IMR-90 (cell line): ENCODE measurements around the gene PCID2. TPM values are rescaled to one million over a fixed set of nuclear protein-coding genes. Genes with fewer than 3 reads are reported as not detected.

Experiments used
- ATAC-seq: fragments of 200-7000 bp; cut with Tn5 transposase; 2 replicates; pipeline ENCODE4 v1.9.1; 2020; ENCODE audit warnings: low read depth, mild to moderate bottlenecking, moderate library complexity
- BruUV-seq: library from RNA; stranded (reverse); fragments of 400-500 nt; replicated peaks from 2 replicates; lab custom pipeline; 2021; lab: Mats Ljungman, UMichigan
- CTCF ChIA-PET: fragments of 300-600 bp; formaldehyde crosslinking; extraction: SDS; loops from one replicate; lab custom pipeline; 2021; ENCODE audit warnings: antibody characterized with exemption; lab: Yijun Ruan, JAX
- POLR2A ChIA-PET: fragments of 300-600 bp; sonication (Branson Sonifier 250); formaldehyde crosslinking; loops from one replicate; lab custom pipeline; 2022; ENCODE audit warnings: antibody characterized with exemption; ENCODE audit not compliant: unreplicated experiment; lab: Charles Lee
- DNase-seq: peaks from one replicate; pipeline ENCODE4 v3.0.0; 2013
- H2AFZ ChIP-seq: replicated peaks from 2 replicates; pipeline ENCODE3; 2013; ENCODE audit warnings: low read length, mild to moderate bottlenecking; ENCODE audit not compliant: poor library complexity
- H2AK5ac ChIP-seq: 2 replicates; pipeline ENCODE4 v1.6.1; 2013; ENCODE audit warnings: low read depth, low read length, inconsistent platforms
- H2AK9ac ChIP-seq: replicated peaks from 2 replicates; pipeline ENCODE3; 2013; ENCODE audit warnings: mild to moderate bottlenecking, low read depth, low read length, moderate library complexity; ENCODE audit not compliant: poor library complexity
- H2BK120ac ChIP-seq: 2 replicates; pipeline ENCODE4 v1.6.1; 2013; ENCODE audit warnings: low read depth, low read length, inconsistent platforms
- H2BK15ac ChIP-seq: 3 replicates; pipeline ENCODE4 v1.6.1; 2013; ENCODE audit warnings: low read depth, low read length, inconsistent platforms
- H2BK20ac ChIP-seq: 2 replicates; pipeline ENCODE4 v1.6.1; 2013; ENCODE audit warnings: low read depth, mild to moderate bottlenecking, inconsistent platforms, low read length, moderate library complexity
- H2BK5ac ChIP-seq: 2 replicates; pipeline ENCODE4 v1.6.1; 2013; ENCODE audit warnings: mild to moderate bottlenecking, low read depth, low read length, inconsistent platforms; ENCODE audit not compliant: poor library complexity, severe bottlenecking
- H3K14ac ChIP-seq: replicated peaks from 2 replicates; pipeline ENCODE4 v1.6.1; 2013; ENCODE audit warnings: low read depth, low read length, inconsistent platforms
- H3K18ac ChIP-seq: 2 replicates; pipeline ENCODE4 v1.6.1; 2013; ENCODE audit warnings: low read depth, low read length, control low read depth
- H3K23ac ChIP-seq: 2 replicates; pipeline ENCODE4 v1.6.1; 2013; ENCODE audit warnings: low read depth, low read length, inconsistent platforms
- H3K27ac ChIP-seq: 2 replicates; pipeline ENCODE4 v1.5.1; 2013; ENCODE audit warnings: mild to moderate bottlenecking, control low read depth, low read length; ENCODE audit not compliant: insufficient read depth
- H3K27me3 ChIP-seq: 2 replicates; pipeline ENCODE4 v1.6.1; 2013; ENCODE audit warnings: low read length; ENCODE audit not compliant: control insufficient read depth, insufficient read depth
- H3K36me3 ChIP-seq: 2 replicates; pipeline ENCODE4 v1.6.1; 2013; ENCODE audit warnings: low read length, mixed read lengths; ENCODE audit not compliant: control insufficient read depth, insufficient read depth
- H3K4ac ChIP-seq: 2 replicates; pipeline ENCODE4 v1.6.1; 2013; ENCODE audit warnings: low read depth, low read length, inconsistent platforms
- H3K4me1 ChIP-seq: 2 replicates; pipeline ENCODE4 v1.6.1; 2013; ENCODE audit warnings: low read length, mixed read lengths; ENCODE audit not compliant: control insufficient read depth, insufficient read depth
- H3K4me2 ChIP-seq: 2 replicates; pipeline ENCODE4 v1.6.1; 2013; ENCODE audit warnings: low read depth, mild to moderate bottlenecking, control low read depth, low read length, moderate library complexity
- H3K4me3 ChIP-seq: 2 replicates; pipeline ENCODE4 v1.5.1; 2013; ENCODE audit warnings: low read depth, mild to moderate bottlenecking, control low read depth, low read length, moderate library complexity; ENCODE audit not compliant: insufficient read depth
- H3K56ac ChIP-seq: 2 replicates; pipeline ENCODE4 v1.6.1; 2013; ENCODE audit warnings: low read length, inconsistent platforms; ENCODE audit not compliant: insufficient read depth; ENCODE audit errors: extremely low read depth
- H3K79me1 ChIP-seq, 2 experiments: 2 replicates each; pipeline ENCODE4 v1.6.1; 2013; ENCODE audit warnings: low read length in 2 of 2, inconsistent platforms in 1 of 2, low read depth in 1 of 2
- H3K9ac ChIP-seq: 2 replicates; pipeline ENCODE4 v1.6.1; 2013; ENCODE audit warnings: low read depth, low read length, control low read depth
- H3K9me1 ChIP-seq: 2 replicates; pipeline ENCODE4 v1.6.1; 2013; ENCODE audit warnings: low read length, inconsistent platforms; ENCODE audit not compliant: insufficient read depth
- H3K9me3 ChIP-seq: 2 replicates; pipeline ENCODE4 v1.6.1; 2013; ENCODE audit warnings: low read length; ENCODE audit not compliant: control insufficient read depth, insufficient read depth
- H4K20me1 ChIP-seq: 2 replicates; pipeline ENCODE4 v1.6.1; 2013; ENCODE audit warnings: low read length, inconsistent platforms; ENCODE audit not compliant: insufficient read depth
- H4K5ac ChIP-seq: 2 replicates; pipeline ENCODE4 v1.6.1; 2013; ENCODE audit warnings: mild to moderate bottlenecking, low read depth, low read length, control low read depth
- H4K8ac ChIP-seq, 2 experiments: 2 replicates each; pipeline ENCODE4 v1.6.1; 2013; ENCODE audit warnings: low read depth in 2 of 2, low read length in 2 of 2, control low read depth in 1 of 2, inconsistent platforms in 1 of 2
- H4K91ac ChIP-seq: 2 replicates; pipeline ENCODE4 v1.6.1; 2013; ENCODE audit warnings: low read depth, low read length, inconsistent platforms; ENCODE audit not compliant: insufficient read depth
- BHLHE40 ChIP-seq: fragments of 150-350 bp; IDR thresholded peaks from 2 replicates; pipeline ENCODE4 v1.6.1; 2016; ENCODE audit warnings: mild to moderate bottlenecking, low read depth, low read length
- CEBPB ChIP-seq: IDR thresholded peaks from 2 replicates; pipeline ENCODE4 v1.6.1; 2012; ENCODE audit warnings: low read depth, low read length, improper control_type of control experiment
- FOS ChIP-seq: fragments of 150-350 bp; IDR thresholded peaks from 2 replicates; pipeline ENCODE4 v1.6.1; 2016; ENCODE audit warnings: low read depth, low read length
- MAFK ChIP-seq: IDR thresholded peaks from 2 replicates; pipeline ENCODE4 v1.6.1; 2012; ENCODE audit warnings: low read depth, low read length, improper control_type of control experiment
- MAZ ChIP-seq: IDR thresholded peaks from 2 replicates; pipeline ENCODE4 v1.6.1; 2012; ENCODE audit warnings: low read depth, mild to moderate bottlenecking, low read length, improper control_type of control experiment, moderate library complexity, borderline replicate concordance
- MXI1 ChIP-seq: IDR thresholded peaks from 2 replicates; pipeline ENCODE4 v1.6.1; 2012; ENCODE audit warnings: low read depth, mild to moderate bottlenecking, low read length, moderate library complexity, borderline replicate concordance
- NFE2L2 ChIP-seq: fragments of 150-350 bp; IDR thresholded peaks from 2 replicates; pipeline ENCODE4 v1.6.1; 2016; ENCODE audit warnings: low read depth, mild to moderate bottlenecking, low read length
- POLR2A ChIP-seq: IDR thresholded peaks from 2 replicates; pipeline ENCODE4 v1.6.1; 2012; ENCODE audit warnings: mild to moderate bottlenecking, low read depth, low read length
- RAD21 ChIP-seq: IDR thresholded peaks from 2 replicates; pipeline ENCODE4 v1.6.1; 2012; ENCODE audit warnings: low read length, improper control_type of control experiment
- RCOR1 ChIP-seq: IDR thresholded peaks from 2 replicates; pipeline ENCODE4 v1.6.1; 2012; ENCODE audit warnings: mild to moderate bottlenecking, low read length, improper control_type of control experiment; ENCODE audit not compliant: insufficient replicate concordance
- RFX5 ChIP-seq: IDR thresholded peaks from 2 replicates; pipeline ENCODE4 v1.8.0; 2012; ENCODE audit warnings: low read depth, mild to moderate bottlenecking, low read length, moderate library complexity
- SMC3 ChIP-seq: fragments of 150-350 bp; IDR thresholded peaks from 2 replicates; pipeline ENCODE4 v1.6.1; 2016; ENCODE audit warnings: low read depth, mild to moderate bottlenecking, antibody characterized with exemption, low read length, moderate library complexity
- WGBS, 2 experiments: methylation state at CpG; one replicate each; pipeline versions ENCODE4 v1.1.5 to v1.1.7; 2013; ENCODE audit warnings: missing lambda C conversion rate in 2 of 2; ENCODE audit not compliant: insufficient read length in 1 of 2; ENCODE audit errors: extremely low coverage in 2 of 2; 5-methylcytosine and 5-hydroxymethylcytosine counted together
- dilution Hi-C: fragments of 300-500 bp; cut with HindIII; formaldehyde crosslinking; loops from one replicate; pipeline ENCODE4 v1.14.3; 2018; ENCODE audit warnings: low sequenced_read_pairs; ENCODE audit not compliant: unreplicated experiment
- in situ Hi-C: fragments of 300-500 bp; cut with MboI; formaldehyde crosslinking; loops from 3 replicates; pipeline ENCODE4 v1.14.3; 2019; ENCODE audit warnings: low sequenced_read_pairs, inconsistent platforms, mixed read lengths
- intact Hi-C: fragments of 100-400 bp; cut with micrococcal nuclease; formaldehyde crosslinking; loops from 2 replicates; pipeline ENCODE4 v1.10.0; 2022
- polyA plus RNA-seq, 3 experiments: library from polyadenylated mRNA; depleted of rRNA; stranded (reverse); fragments of >200 nt; gene quantifications; 2 replicates each; pipeline ENCODE4 v1.2.3, GENCODE V29; 2012; ENCODE audit warnings: low replicate concordance in 1 of 3
- total RNA-seq: library from RNA; depleted of rRNA; stranded (reverse); fragments of >200 nt; gene quantifications from 2 replicates; pipeline ENCODE4 v1.2.3, GENCODE V29; 2012
- TF ChIP-seq, protein P1 (sequence below): conservative IDR thresholded peaks from 2 replicates; pipeline ENCODE4 v1.5.1; 2012; ENCODE audit warnings: mild to moderate bottlenecking, low read depth, low read length, improper control_type of control experiment
- TF ChIP-seq, protein P2 (sequence below): fragments of 150-350 bp; IDR thresholded peaks from 2 replicates; pipeline ENCODE4 v1.6.1; 2017; ENCODE audit warnings: mild to moderate bottlenecking, antibody characterized with exemption, low read length, low read depth
- TF ChIP-seq, protein P3 (sequence below): fragments of 150-350 bp; IDR thresholded peaks from 2 replicates; pipeline ENCODE4 v1.6.1; 2016; ENCODE audit warnings: low read depth, mild to moderate bottlenecking, low read length, moderate library complexity, borderline replicate concordance

Gene PCID2
- total and polyA plus RNA-seq, 2 of the 4 experiments (the other 2 are of a cell fraction), result 83.5 to 90.9 TPM

DNA sequence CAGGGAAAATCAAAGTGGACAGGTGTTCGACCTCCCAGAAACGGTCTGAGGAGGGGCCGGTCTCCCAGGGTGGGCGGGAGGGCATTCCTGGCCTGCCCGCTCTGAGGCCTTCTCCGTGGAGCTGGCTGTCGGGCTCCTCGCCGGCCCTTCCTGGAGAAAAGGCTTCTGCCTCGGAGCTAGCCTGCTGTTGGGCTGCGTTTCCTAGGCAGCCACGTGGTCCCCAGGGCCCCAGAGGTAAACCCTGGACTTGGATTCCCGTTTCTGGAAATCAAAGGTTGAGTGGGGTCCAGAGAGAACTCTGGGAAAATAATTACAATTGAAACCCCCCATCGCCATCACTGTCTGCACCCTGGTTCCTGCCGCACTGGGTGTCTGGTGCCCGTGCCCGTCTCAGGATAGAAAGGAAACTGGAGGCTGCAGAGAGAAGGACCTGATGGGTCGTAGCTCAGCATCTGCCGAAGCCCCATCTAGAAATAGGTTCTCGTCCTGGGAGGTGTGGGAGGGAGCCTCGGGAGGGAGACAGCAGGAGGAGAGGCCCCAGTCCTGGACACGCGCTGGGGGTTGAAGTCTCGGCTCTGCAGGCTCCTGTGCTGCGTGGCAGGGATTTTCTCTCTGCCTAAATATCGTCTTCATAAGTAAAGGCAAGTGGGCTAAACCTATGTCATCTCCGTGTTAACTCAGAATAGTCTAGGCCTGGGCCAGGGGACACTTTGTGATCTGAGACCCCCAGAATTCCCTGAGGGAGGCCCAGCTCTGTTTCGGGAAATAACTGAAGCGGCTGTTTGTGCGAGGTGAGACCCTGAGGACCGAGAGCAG, 57.7 kb downstream of the PCID2 start:
- BruUV-seq, result no TSS peak
- H3K4me3 ChIP-seq, result no peak overlapping the region
- no peak overlapping the region for H3K23ac ChIP-seq
- intact Hi-C loops, result no loop called here
- WGBS, 2 experiments, result 94% methylated on average over 17 of the region's 31 CpGs; no CpG with 5 or more reads in 1 of the 2 experiments
- no peaks in the 10 kb centered on the region for H3K79me1 ChIP-seq
- H2BK120ac ChIP-seq, result no peak overlapping the region
- no peak overlapping the region for H2BK5ac ChIP-seq
- no peak overlapping the region for H4K8ac ChIP-seq
- no peak overlapping the region for H2AK9ac ChIP-seq
- no peak overlapping the region for H2BK15ac ChIP-seq
- no peak overlapping the region for H4K91ac ChIP-seq
- no peak overlapping the region for H3K4me2 ChIP-seq
- H3K27ac ChIP-seq, result no peak overlapping the region
- no peak overlapping the region for H4K5ac ChIP-seq
- H2BK20ac ChIP-seq, result no peak overlapping the region
- H3K56ac ChIP-seq, result no peak overlapping the region
- no peak overlapping the region for H3K14ac ChIP-seq
- H4K20me1 ChIP-seq, result no peaks in the 10 kb centered on the region
- no peak for DNase-seq
- in situ Hi-C loops, result no loop called here
- TF ChIP-seq CEBPB (no peak), RCOR1 (no peak), BHLHE40 (no peak), FOS (no peak), MAZ (no peak), RAD21 (no peak), MXI1 (no peak), NFE2L2 (no peak), RFX5 (no peak), POLR2A (no peak), MAFK (no peak), SMC3 (no peak)
- TF ChIP-seq, protein P1, sequence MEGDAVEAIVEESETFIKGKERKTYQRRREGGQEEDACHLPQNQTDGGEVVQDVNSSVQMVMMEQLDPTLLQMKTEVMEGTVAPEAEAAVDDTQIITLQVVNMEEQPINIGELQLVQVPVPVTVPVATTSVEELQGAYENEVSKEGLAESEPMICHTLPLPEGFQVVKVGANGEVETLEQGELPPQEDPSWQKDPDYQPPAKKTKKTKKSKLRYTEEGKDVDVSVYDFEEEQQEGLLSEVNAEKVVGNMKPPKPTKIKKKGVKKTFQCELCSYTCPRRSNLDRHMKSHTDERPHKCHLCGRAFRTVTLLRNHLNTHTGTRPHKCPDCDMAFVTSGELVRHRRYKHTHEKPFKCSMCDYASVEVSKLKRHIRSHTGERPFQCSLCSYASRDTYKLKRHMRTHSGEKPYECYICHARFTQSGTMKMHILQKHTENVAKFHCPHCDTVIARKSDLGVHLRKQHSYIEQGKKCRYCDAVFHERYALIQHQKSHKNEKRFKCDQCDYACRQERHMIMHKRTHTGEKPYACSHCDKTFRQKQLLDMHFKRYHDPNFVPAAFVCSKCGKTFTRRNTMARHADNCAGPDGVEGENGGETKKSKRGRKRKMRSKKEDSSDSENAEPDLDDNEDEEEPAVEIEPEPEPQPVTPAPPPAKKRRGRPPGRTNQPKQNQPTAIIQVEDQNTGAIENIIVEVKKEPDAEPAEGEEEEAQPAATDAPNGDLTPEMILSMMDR, result no peak
- TF ChIP-seq, protein P2, sequence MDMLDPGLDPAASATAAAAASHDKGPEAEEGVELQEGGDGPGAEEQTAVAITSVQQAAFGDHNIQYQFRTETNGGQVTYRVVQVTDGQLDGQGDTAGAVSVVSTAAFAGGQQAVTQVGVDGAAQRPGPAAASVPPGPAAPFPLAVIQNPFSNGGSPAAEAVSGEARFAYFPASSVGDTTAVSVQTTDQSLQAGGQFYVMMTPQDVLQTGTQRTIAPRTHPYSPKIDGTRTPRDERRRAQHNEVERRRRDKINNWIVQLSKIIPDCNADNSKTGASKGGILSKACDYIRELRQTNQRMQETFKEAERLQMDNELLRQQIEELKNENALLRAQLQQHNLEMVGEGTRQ, result no peak
- TF ChIP-seq, protein P3, sequence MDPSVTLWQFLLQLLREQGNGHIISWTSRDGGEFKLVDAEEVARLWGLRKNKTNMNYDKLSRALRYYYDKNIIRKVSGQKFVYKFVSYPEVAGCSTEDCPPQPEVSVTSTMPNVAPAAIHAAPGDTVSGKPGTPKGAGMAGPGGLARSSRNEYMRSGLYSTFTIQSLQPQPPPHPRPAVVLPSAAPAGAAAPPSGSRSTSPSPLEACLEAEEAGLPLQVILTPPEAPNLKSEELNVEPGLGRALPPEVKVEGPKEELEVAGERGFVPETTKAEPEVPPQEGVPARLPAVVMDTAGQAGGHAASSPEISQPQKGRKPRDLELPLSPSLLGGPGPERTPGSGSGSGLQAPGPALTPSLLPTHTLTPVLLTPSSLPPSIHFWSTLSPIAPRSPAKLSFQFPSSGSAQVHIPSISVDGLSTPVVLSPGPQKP, result no peak
- H3K18ac ChIP-seq, result no peak overlapping the region
- no peak overlapping the region for H2AK5ac ChIP-seq
- CTCF ChIA-PET, result no interaction called here
- H3K4ac ChIP-seq, result no peak overlapping the region
- H3K36me3 ChIP-seq, result no peaks in the 10 kb centered on the region
- no peak for ATAC-seq
- no peak overlapping the region for H3K9ac ChIP-seq
- H3K4me1 ChIP-seq, result peaks cover 11% of the 10 kb centered on the region
- H3K27me3 ChIP-seq, result 0 out of 2 replicates have a peak, but pooled peaks cover 2% of the 10 kb centered on the region
- POLR2A ChIA-PET, result no interaction called here
- no peaks in the 10 kb centered on the region for H3K9me3 ChIP-seq
- dilution Hi-C loops, result no loop called here
- peaks cover 5% of the 10 kb centered on the region; the same call in 1 of the 2 replicates for H3K9me1 ChIP-seq
- no peak overlapping the region for H2AFZ ChIP-seq
